Measurements from ENCODE around the gene LRRC45. TPM values are rescaled to one million over a fixed set of nuclear protein-coding genes. Genes with fewer than 3 reads are reported as not detected.

The LRRC45 gene
- total RNA-seq, 1 experiment from 2014 or later = 38.1 TPM

DNA sequence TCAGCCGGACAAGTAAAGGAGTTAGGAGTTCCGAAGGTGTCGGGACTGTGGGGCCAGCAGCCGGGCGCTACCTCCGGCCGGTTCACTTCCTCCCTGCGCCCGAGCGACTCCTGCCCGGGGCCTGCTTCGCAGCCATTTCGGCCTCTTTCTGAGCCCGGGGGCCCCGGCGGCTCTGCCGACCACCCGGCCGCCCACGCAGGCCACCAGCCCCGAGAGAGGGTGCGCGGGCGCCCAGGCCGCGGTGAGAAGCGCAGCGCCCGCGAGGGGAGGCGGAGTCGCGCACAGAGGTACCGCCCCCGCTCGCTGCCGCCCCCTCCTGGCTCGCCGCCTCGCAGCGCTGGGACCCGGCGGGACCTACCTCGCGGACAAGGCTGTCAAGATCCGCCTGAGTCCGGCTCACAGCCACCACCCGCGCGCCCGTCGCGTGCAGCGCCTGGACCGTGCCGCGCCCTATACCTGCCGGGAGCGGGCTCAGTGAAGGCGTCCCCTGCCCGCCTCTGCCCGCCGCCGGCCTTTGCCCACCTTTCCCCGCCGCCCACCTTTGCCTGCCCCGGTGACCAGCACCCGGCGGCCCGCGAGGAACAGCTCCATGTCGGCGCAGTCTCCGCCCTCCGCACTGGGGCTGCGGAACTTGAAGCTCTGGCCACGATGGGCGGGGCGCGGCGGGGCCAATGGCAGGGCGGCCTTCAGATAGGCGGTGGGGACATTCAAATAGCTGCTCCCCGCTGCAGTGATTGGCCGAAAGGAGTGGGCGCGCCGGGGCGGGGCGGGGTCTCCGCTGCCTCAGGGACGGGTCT is 14.2 kb downstream of the LRRC45 start, which contains the start of gene DCXR (continued):
- no peak for TF ChIP-seq OVOL2 (CRISPR knock-in tag; IDR thresholded peaks at IDR 0.05; ENCODE audit: borderline replicate concordance)
- no peak for TF ChIP-seq HMGA2 (CRISPR knock-in tag; IDR thresholded peaks at IDR 0.05)
- TF ChIP-seq NR2C2 (CRISPR knock-in tag; IDR thresholded peaks at IDR 0.05) = no peak
- TF ChIP-seq ZNF121 (CRISPR knock-in tag; IDR thresholded peaks at IDR 0.05) = no peak
- TF ChIP-seq CBFB (CRISPR knock-in tag; IDR thresholded peaks at IDR 0.05; ENCODE audit: low read depth) = no peak
- TF ChIP-seq EMX1 (CRISPR knock-in tag; IDR thresholded peaks at IDR 0.05) = no peak
- TF ChIP-seq FOXJ3 (CRISPR knock-in tag; IDR thresholded peaks at IDR 0.05; ENCODE audit: borderline replicate concordance) = no peak
- TF ChIP-seq, protein P1, sequence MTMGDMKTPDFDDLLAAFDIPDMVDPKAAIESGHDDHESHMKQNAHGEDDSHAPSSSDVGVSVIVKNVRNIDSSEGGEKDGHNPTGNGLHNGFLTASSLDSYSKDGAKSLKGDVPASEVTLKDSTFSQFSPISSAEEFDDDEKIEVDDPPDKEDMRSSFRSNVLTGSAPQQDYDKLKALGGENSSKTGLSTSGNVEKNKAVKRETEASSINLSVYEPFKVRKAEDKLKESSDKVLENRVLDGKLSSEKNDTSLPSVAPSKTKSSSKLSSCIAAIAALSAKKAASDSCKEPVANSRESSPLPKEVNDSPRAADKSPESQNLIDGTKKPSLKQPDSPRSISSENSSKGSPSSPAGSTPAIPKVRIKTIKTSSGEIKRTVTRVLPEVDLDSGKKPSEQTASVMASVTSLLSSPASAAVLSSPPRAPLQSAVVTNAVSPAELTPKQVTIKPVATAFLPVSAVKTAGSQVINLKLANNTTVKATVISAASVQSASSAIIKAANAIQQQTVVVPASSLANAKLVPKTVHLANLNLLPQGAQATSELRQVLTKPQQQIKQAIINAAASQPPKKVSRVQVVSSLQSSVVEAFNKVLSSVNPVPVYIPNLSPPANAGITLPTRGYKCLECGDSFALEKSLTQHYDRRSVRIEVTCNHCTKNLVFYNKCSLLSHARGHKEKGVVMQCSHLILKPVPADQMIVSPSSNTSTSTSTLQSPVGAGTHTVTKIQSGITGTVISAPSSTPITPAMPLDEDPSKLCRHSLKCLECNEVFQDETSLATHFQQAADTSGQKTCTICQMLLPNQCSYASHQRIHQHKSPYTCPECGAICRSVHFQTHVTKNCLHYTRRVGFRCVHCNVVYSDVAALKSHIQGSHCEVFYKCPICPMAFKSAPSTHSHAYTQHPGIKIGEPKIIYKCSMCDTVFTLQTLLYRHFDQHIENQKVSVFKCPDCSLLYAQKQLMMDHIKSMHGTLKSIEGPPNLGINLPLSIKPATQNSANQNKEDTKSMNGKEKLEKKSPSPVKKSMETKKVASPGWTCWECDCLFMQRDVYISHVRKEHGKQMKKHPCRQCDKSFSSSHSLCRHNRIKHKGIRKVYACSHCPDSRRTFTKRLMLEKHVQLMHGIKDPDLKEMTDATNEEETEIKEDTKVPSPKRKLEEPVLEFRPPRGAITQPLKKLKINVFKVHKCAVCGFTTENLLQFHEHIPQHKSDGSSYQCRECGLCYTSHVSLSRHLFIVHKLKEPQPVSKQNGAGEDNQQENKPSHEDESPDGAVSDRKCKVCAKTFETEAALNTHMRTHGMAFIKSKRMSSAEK (CRISPR knock-in tag; IDR thresholded peaks at IDR 0.05; ENCODE audit: borderline replicate concordance) = no peak
- TF ChIP-seq, protein P2, sequence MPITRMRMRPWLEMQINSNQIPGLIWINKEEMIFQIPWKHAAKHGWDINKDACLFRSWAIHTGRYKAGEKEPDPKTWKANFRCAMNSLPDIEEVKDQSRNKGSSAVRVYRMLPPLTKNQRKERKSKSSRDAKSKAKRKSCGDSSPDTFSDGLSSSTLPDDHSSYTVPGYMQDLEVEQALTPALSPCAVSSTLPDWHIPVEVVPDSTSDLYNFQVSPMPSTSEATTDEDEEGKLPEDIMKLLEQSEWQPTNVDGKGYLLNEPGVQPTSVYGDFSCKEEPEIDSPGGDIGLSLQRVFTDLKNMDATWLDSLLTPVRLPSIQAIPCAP (CRISPR knock-in tag; IDR thresholded peaks at IDR 0.05) = peak; percentile 43; the same call in 1 of the 2 replicates
- no peak for TF ChIP-seq MXD4 (CRISPR knock-in tag; IDR thresholded peaks at IDR 0.05; ENCODE audit: borderline replicate concordance)
- TF ChIP-seq SP1 (CRISPR knock-in tag; conservative IDR thresholded peaks at IDR 0.05) = peak; percentile 94
- TF ChIP-seq, protein P3, sequence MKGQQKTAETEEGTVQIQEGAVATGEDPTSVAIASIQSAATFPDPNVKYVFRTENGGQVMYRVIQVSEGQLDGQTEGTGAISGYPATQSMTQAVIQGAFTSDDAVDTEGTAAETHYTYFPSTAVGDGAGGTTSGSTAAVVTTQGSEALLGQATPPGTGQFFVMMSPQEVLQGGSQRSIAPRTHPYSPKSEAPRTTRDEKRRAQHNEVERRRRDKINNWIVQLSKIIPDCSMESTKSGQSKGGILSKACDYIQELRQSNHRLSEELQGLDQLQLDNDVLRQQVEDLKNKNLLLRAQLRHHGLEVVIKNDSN (CRISPR knock-in tag; IDR thresholded peaks at IDR 0.05) = no peak
- TF ChIP-seq PRRX2 (CRISPR knock-in tag; IDR thresholded peaks at IDR 0.05) = no peak

DNA sequence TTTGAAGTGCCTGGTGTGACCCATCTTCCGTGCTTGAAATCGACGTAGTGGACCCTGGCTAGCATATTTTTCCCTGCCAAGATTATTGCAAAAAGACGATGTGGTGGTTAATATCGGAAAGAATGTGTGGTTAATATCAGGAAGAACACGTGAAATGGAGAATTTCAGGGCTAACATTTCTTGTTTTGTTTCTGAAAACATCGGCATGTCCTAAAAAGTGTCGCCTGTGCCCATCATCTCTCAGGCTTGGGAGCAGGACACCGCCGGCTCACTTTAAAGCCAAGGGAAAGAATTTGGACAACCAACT is 14.7 kb downstream of the LRRC45 start:
- Mint-ChIP-seq H3K36me3 (0 out of 2 replicates have a peak, but pooled peaks cover 6% of the 10 kb centered on the region), H3K27ac (peak overlapping the region; percentile 95), H3K27me3 (ENCODE audit: low read depth) (peaks cover 10% of the 10 kb centered on the region), H3K4me3 (peak overlapping the region; percentile 68), H3K9me3 (no peaks in the 10 kb centered on the region), H3K4me1 (peaks cover 33% of the 10 kb centered on the region)
- ChIA-PET CTCF (interaction anchor here (0.6 to 2.0 kb wide), 49 partner anchors 8 to 437 kb away, joined by 3 to 31 read pairs (median 4); partner anchors contain the start of genes ASPSCR1, CENPX, FASN and GPS1), POLR2A (interaction anchor here (0.5 to 1.4 kb wide), 13 partner anchors 12 to 451 kb away, joined by 3 to 11 read pairs (median 5); partner anchors contain the start of genes ARL16, ASPSCR1, CENPX and FASN)
- no peak for DNase-seq (ENCODE audit: low spot score)
- no peak for ATAC-seq
- TF ChIP-seq EMX1 (CRISPR knock-in tag; IDR thresholded peaks at IDR 0.05) (no peak), SOX15 (CRISPR knock-in tag; IDR thresholded peaks at IDR 0.05) (no peak), SP1 (CRISPR knock-in tag; conservative IDR thresholded peaks at IDR 0.05) (no peak), ZNF671 (CRISPR knock-in tag; IDR thresholded peaks at IDR 0.05) (no peak), SMAD3 (CRISPR knock-in tag; IDR thresholded peaks at IDR 0.05; ENCODE audit: borderline replicate concordance) (no peak), ZNF416 (CRISPR knock-in tag; IDR thresholded peaks at IDR 0.05) (no peak), ZNF396 (CRISPR knock-in tag; IDR thresholded peaks at IDR 0.05; ENCODE audit: borderline replicate concordance) (no peak), GRHL2 (CRISPR knock-in tag; IDR thresholded peaks at IDR 0.05; ENCODE audit: insufficient replicate concordance, severe bottlenecking) (no peak), SMAD4 (CRISPR knock-in tag; IDR thresholded peaks at IDR 0.05) (no peak), NFE2L1 (CRISPR knock-in tag; IDR thresholded peaks at IDR 0.05) (no peak), GABPB1 (CRISPR knock-in tag; IDR thresholded peaks at IDR 0.05) (no peak; the same call in 1 of the 2 replicates)
- TF ChIP-seq, protein P4, sequence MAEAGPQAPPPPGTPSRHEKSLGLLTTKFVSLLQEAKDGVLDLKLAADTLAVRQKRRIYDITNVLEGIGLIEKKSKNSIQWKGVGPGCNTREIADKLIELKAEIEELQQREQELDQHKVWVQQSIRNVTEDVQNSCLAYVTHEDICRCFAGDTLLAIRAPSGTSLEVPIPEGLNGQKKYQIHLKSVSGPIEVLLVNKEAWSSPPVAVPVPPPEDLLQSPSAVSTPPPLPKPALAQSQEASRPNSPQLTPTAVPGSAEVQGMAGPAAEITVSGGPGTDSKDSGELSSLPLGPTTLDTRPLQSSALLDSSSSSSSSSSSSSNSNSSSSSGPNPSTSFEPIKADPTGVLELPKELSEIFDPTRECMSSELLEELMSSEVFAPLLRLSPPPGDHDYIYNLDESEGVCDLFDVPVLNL (CRISPR knock-in tag; IDR thresholded peaks at IDR 0.05; ENCODE audit: borderline replicate concordance, low read depth) = no peak
- TF ChIP-seq, protein P5, sequence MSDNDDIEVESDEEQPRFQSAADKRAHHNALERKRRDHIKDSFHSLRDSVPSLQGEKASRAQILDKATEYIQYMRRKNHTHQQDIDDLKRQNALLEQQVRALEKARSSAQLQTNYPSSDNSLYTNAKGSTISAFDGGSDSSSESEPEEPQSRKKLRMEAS (CRISPR knock-in tag; IDR thresholded peaks at IDR 0.05) = no peak
- TF ChIP-seq, protein P6, sequence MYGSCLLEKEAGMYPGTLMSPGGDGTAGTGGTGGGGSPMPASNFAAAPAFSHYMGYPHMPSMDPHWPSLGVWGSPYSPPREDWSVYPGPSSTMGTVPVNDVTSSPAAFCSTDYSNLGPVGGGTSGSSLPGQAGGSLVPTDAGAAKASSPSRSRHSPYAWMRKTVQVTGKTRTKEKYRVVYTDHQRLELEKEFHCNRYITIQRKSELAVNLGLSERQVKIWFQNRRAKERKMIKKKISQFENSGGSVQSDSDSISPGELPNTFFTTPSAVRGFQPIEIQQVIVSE (CRISPR knock-in tag; IDR thresholded peaks at IDR 0.05; ENCODE audit: borderline replicate concordance) = no peak
- TF ChIP-seq, protein P2 (CRISPR knock-in tag; IDR thresholded peaks at IDR 0.05) = no peak
- TF ChIP-seq, protein P7, sequence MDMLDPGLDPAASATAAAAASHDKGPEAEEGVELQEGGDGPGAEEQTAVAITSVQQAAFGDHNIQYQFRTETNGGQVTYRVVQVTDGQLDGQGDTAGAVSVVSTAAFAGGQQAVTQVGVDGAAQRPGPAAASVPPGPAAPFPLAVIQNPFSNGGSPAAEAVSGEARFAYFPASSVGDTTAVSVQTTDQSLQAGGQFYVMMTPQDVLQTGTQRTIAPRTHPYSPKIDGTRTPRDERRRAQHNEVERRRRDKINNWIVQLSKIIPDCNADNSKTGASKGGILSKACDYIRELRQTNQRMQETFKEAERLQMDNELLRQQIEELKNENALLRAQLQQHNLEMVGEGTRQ (CRISPR knock-in tag; IDR thresholded peaks at IDR 0.05) = no peak

Measured in WTC11 (cell line).